Nasal cavity respiratory epithelium epithelial cell of viscerocranial mucosa (primary cell): Measurements from ENCODE around the gene SND1. TPM values are rescaled to one million over a fixed set of nuclear protein-coding genes. Genes with fewer than 3 reads are reported as not detected.

Experiments used
- total RNA-seq: library from RNA; depleted of rRNA; stranded (reverse); fragments of >200 nt; gene quantifications from 2 replicates; pipeline ENCODE4 v1.2.3, GENCODE V29; 2014

Gene SND1
- total RNA-seq, result 200 and 210 TPM in 2 replicates

DNA sequence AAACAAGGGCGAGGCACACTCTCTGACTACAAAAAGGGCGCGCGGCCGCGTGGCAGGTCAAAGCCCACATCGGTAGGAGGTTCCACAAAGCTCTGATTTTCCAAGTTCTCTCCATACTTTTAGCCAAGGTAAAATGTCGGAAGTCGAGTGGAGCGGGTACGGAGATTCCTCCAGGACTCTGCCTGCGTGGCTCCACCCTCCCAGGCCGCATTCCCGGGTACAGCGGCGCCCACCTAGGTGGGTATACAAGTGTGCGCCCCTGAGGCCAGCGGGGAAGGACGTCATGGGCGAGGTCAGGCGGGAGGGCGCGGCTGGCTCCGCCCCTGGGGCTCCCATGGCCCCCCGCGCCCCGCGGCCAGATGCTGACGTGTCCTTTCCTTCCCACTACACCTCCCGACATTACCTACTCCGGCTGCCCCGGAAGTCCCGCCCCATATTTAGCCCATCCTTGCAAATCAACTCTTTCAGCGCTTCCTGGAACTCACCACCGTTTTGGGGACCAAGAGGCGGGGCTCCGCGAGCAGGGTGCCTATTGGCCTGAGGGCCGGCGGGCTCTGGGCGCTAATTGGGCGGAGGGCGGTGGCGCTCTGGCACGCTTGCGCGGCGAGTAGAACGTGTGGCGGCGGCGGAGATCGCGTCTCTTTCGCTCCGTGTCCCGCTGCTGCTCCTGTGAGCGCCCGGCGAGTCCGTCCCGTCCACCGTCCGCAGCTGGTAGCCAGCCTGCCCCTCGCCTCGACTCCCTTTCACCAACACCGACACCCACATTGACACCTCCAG lies at the start of gene SND1:
Gene SND1 (plus strand): TSS at position 639 of the 777 bp plus-strand sequence. CDS start 180 bp downstream, outside the sequence.

DNA sequence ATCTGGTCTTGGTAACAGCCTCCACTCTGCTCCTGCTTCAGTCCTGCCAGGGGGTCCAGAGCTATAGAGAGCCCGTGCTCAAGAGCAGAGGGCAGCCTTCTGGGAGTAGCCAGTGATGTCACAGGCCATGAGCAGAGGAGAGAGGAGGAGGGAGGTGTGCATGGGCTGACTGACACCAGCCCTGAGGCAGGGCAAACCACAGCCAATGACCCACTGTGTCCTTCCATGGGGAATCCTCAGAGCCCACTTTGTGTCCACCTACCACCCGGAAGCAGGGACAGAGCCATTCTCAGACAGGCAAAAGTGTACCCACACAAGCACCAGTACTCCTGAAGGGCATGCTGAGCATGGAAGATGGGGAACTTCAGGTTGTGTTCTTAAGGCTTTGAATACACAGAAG lies 34.0 kb upstream of the SND1 start, which contains the start of gene PAX4:
Gene PAX4 (minus strand): TSS at position 101 of the 400 bp plus-strand sequence. CDS start 2,214 bp downstream, outside the sequence.

DNA sequence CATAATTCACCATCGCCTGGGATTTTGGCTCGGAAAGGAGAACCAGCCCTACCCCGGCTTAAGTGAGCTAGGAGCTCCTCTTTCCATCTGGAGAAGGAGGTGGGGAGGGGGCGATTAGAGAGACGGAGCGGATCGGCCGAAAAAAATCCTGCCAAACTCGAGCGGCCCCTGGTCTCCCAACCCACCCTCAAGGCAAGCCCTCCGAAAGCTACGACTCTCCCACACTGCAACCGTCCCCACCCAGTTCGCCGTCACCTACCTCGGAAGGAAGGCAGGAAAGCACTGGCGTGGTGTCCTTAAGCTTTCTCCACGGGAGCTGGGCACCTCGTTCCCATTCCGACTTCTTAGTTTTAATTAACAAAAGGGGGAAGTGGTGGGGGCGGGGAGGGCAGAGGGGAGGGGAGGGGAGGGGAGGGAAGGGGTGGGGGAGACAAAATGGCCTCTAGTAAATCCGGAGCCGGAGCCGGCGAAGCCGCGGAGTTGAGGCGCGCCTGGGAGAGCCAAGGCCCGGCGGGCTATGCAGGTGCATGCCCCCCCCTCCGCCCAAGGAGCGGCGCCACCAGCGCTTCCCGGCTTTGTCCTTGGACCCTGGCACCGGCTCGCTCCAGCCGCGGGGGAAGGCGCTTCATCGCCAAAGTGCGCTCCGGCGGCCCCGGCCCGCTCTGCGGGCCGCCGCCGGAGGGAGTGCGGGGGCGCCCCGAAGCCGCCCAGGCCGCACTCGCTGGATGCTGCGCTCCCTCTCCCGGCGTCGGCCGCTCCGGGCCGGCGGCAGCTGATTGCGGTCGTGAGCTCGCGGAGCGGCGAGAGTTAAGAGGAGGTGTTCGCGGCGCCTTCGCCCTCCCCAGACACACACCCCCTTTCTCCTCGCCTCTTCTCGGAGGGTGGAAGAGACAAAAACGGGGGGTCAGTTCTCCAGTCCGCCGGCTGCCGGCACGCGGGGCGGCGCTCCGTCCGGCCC lies 378.9 kb downstream of the SND1 start, which contains the start of gene LRRC4:
Gene LRRC4 (minus strand): TSS at position 784 of the 958 bp plus-strand sequence. CDS start 797 bp downstream, outside the sequence.

Other genes with a start within 250 kb of the SND1 start
- 75.1 and 88.5 TPM in 2 replicates for gene GCC1, start 66.6 kb upstream of the SND1 start, total RNA-seq
- 109 and 140 TPM in 2 replicates for gene ARF5, start 63.8 kb upstream of the SND1 start, total RNA-seq
- gene FSCN3, start 58.5 kb upstream of the SND1 start, total RNA-seq, result 0.71 and 1.0 TPM in 2 replicates
- not detected in 2 replicates for gene PAX4, start 34.1 kb upstream of the SND1 start, total RNA-seq